H9 (cell line): ENCODE results near the gene SYT9. TPM values are rescaled to one million over a fixed set of nuclear protein-coding genes. Genes with fewer than 3 reads are reported as not detected.

Source experiments
- DNase-seq: peaks from one replicate; pipeline ENCODE4 v3.0.0-alpha.2; 2017
- H2AFZ ChIP-seq: one replicate; pipeline ENCODE4 v1.6.1; 2013; ENCODE audit warnings: mild to moderate bottlenecking, low read length, control low read depth, moderate library complexity
- H2AK5ac ChIP-seq: 2 replicates; pipeline ENCODE4 v1.6.1; 2013; ENCODE audit warnings: low read length, control low read depth, mixed read lengths; ENCODE audit not compliant: insufficient read length
- H2BK120ac ChIP-seq: one replicate; pipeline ENCODE4 v1.6.1; 2013; ENCODE audit warnings: low read depth, mild to moderate bottlenecking, low read length, control low read depth, inconsistent platforms; ENCODE audit not compliant: poor library complexity, severe bottlenecking
- H2BK12ac ChIP-seq: 2 replicates; pipeline ENCODE4 v1.6.1; 2013; ENCODE audit warnings: low read length, control low read depth, mixed read lengths, low read depth; ENCODE audit not compliant: insufficient read length
- H2BK15ac ChIP-seq: 2 replicates; pipeline ENCODE4 v1.6.1; 2013; ENCODE audit warnings: low read depth, low read length, control low read depth
- H2BK20ac ChIP-seq: one replicate; pipeline ENCODE4 v1.6.1; 2013; ENCODE audit warnings: low read depth, mild to moderate bottlenecking, low read length, control low read depth, inconsistent platforms; ENCODE audit not compliant: poor library complexity, severe bottlenecking
- H2BK5ac ChIP-seq: 2 replicates; pipeline ENCODE4 v1.6.1; 2013; ENCODE audit warnings: low read length, control low read depth, mixed read lengths; ENCODE audit not compliant: insufficient read length
- H3K14ac ChIP-seq: 2 replicates; pipeline ENCODE4 v1.6.1; 2013; ENCODE audit warnings: low read length, control low read depth; ENCODE audit not compliant: insufficient read depth
- H3K18ac ChIP-seq: 2 replicates; pipeline ENCODE4 v1.6.1; 2013; ENCODE audit warnings: low read depth, mild to moderate bottlenecking, mixed read lengths, low read length, control low read depth; ENCODE audit not compliant: insufficient read length
- H3K23ac ChIP-seq: 2 replicates; pipeline ENCODE4 v1.6.1; 2013; ENCODE audit warnings: low read length, control low read depth, mixed read lengths, low read depth; ENCODE audit not compliant: insufficient read length
- H3K23me2 ChIP-seq: 2 replicates; pipeline ENCODE4 v1.6.1; 2013; ENCODE audit warnings: low read depth, mild to moderate bottlenecking, mixed read lengths, low read length, control low read depth; ENCODE audit not compliant: insufficient read length, poor library complexity, severe bottlenecking
- H3K27ac ChIP-seq: 2 replicates; pipeline ENCODE4 v1.5.1; 2013; ENCODE audit warnings: low read length, control low read depth, mixed read lengths, low read depth; ENCODE audit not compliant: insufficient read length
- H3K27me3 ChIP-seq: 2 replicates; pipeline ENCODE4 v1.6.1; 2013; ENCODE audit warnings: low read length, control low read depth, inconsistent platforms; ENCODE audit not compliant: insufficient read depth
- H3K4ac ChIP-seq: 2 replicates; pipeline ENCODE4 v1.6.1; 2013; ENCODE audit warnings: low read depth, mild to moderate bottlenecking, control low read depth, inconsistent platforms, low read length, moderate library complexity
- H3K4me1 ChIP-seq: 2 replicates; pipeline ENCODE4 v1.6.1; 2013; ENCODE audit warnings: low read length, control low read depth, inconsistent platforms; ENCODE audit not compliant: insufficient read depth
- H3K4me2 ChIP-seq: 2 replicates; pipeline ENCODE4 v1.6.1; 2013; ENCODE audit warnings: low read length, control low read depth, mixed read lengths; ENCODE audit not compliant: insufficient read length, insufficient read depth
- H3K56ac ChIP-seq: 2 replicates; pipeline ENCODE4 v1.6.1; 2013; ENCODE audit warnings: low read depth, mild to moderate bottlenecking, mixed read lengths, low read length, control low read depth; ENCODE audit not compliant: insufficient read length
- H3K79me1 ChIP-seq: 2 replicates; pipeline ENCODE4 v1.6.1; 2013; ENCODE audit warnings: low read depth, mild to moderate bottlenecking, moderate library complexity, low read length, control low read depth, inconsistent platforms; ENCODE audit not compliant: insufficient read depth, poor library complexity, severe bottlenecking
- H3K79me2 ChIP-seq: 2 replicates; pipeline ENCODE4 v1.6.1; 2013; ENCODE audit warnings: low read length, control low read depth, inconsistent platforms; ENCODE audit not compliant: insufficient read depth
- H3K9ac ChIP-seq: 2 replicates; pipeline ENCODE4 v1.6.1; 2013; ENCODE audit warnings: low read length, control low read depth, mixed read lengths; ENCODE audit not compliant: insufficient read length; ENCODE audit errors: extremely low read depth
- H3K9me3 ChIP-seq: one replicate; pipeline ENCODE4 v1.6.1; 2013; ENCODE audit warnings: low read depth, low read length, inconsistent platforms; ENCODE audit not compliant: control insufficient read depth
- H3T11ph ChIP-seq: one replicate; pipeline ENCODE4 v1.6.1; 2013; ENCODE audit warnings: mild to moderate bottlenecking, low read length, control low read depth, inconsistent platforms
- H4K20me1 ChIP-seq: one replicate; pipeline ENCODE4 v1.6.1; 2013; ENCODE audit not compliant: control insufficient read depth, insufficient read length, insufficient read depth
- H4K5ac ChIP-seq: 2 replicates; pipeline ENCODE4 v1.6.1; 2013; ENCODE audit warnings: low read depth, mild to moderate bottlenecking, mixed read lengths, low read length, control low read depth; ENCODE audit not compliant: insufficient read length
- H4K8ac ChIP-seq: replicated peaks from 2 replicates; pipeline ENCODE4 v1.6.1; 2013; ENCODE audit warnings: low read length, control low read depth, mixed read lengths, low read depth; ENCODE audit not compliant: insufficient read length
- H4K91ac ChIP-seq: 2 replicates; pipeline ENCODE4 v1.6.1; 2013; ENCODE audit warnings: low read depth, mild to moderate bottlenecking, moderate library complexity, mixed read lengths, low read length, control low read depth; ENCODE audit not compliant: insufficient read length
- H3K27ac Mint-ChIP-seq, 3 experiments: 2 replicates in 2 of 3; 3 replicates in 1 of 3; pipeline ENCODE4 v1.8.0; 2020 to 2021; ENCODE audit warnings: mixed read lengths in 3 of 3, mild to moderate bottlenecking in 1 of 3, moderate library complexity in 1 of 3
- H3K27me3 Mint-ChIP-seq: 2 replicates; pipeline ENCODE4 v1.8.0; 2021; ENCODE audit warnings: low read depth, mild to moderate bottlenecking, moderate library complexity, mixed read lengths
- H3K36me3 Mint-ChIP-seq, 3 experiments: 2 replicates in 2 of 3; 3 replicates in 1 of 3; pipeline ENCODE4 v1.8.0; 2020 to 2021; ENCODE audit warnings: low read depth in 3 of 3, mixed read lengths in 3 of 3; ENCODE audit not compliant: insufficient read depth in 1 of 3
- H3K4me1 Mint-ChIP-seq, 2 experiments: 2 replicates each; pipeline ENCODE4 v1.8.0; 2020; ENCODE audit warnings: mixed read lengths in 2 of 2
- H3K4me3 Mint-ChIP-seq, 2 experiments: 2 replicates in 1 of 2; 3 replicates in 1 of 2; pipeline ENCODE4 v1.8.0; 2020 to 2021; ENCODE audit warnings: mild to moderate bottlenecking in 2 of 2, mixed read lengths in 2 of 2, moderate library complexity in 1 of 2
- H3K9me3 Mint-ChIP-seq, 2 experiments: 2 replicates in 1 of 2; 3 replicates in 1 of 2; pipeline ENCODE4 v1.8.0; 2020; ENCODE audit warnings: mild to moderate bottlenecking in 2 of 2, mixed read lengths in 2 of 2, moderate library complexity in 1 of 2
- WGBS: extraction: QIAGEN DNeasy Blood & Tissue Kit; methylation state at CpG from one replicate; pipeline ENCODE4 v1.1.7; 2013; ENCODE audit warnings: missing lambda C conversion rate, low lambda C conversion rate, mixed read lengths; ENCODE audit not compliant: insufficient read length; ENCODE audit errors: extremely low coverage; 5-methylcytosine and 5-hydroxymethylcytosine counted together
- total RNA-seq: library from RNA; stranded (reverse); gene quantifications from 2 replicates; pipeline ENCODE4 v1.2.1, GENCODE V29; 2021
- TF ChIP-seq, protein P1 (sequence below): fragments of 200-600 bp; sonication (generic); conservative IDR thresholded peaks from 3 replicates; pipeline ENCODE4 v1.8.0; 2021; ENCODE audit warnings: antibody characterized with exemption, mild to moderate bottlenecking

SYT9 gene
- total RNA-seq, 1 experiment from 2014 or later = 0.63 TPM

DNA sequence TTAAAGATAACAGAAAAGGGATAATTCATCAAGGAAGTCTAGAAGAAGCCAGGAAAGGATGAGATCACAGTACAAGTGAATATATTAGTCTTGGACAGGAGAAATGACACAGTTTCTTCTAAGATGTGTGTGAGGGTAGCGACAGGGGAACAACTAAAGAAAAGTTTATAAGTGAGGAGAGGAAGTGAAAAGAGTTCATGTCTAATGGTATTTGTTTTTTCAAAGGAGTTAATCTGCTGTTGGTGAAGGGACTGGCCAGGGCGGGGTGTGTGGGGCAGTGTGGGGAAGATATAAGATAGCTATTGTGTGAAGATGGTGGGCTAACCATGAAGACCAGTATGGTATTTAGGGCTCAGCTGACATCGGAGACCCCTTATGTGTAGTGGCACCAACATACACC lies 254.5 kb downstream of the SYT9 start:
- no peaks in the 10 kb centered on the region for H3K36me3 Mint-ChIP-seq
- no peaks in the 10 kb centered on the region for H3K23me2 ChIP-seq
- H3K18ac ChIP-seq = no peak overlapping the region
- no peak overlapping the region for H3K23ac ChIP-seq
- WGBS = no CpG with 5 or more reads among the region's 3 CpGs
- no peaks in the 10 kb centered on the region for H3K4me1 Mint-ChIP-seq
- H3K9me3 Mint-ChIP-seq = no peaks in the 10 kb centered on the region
- H4K91ac ChIP-seq = no peak overlapping the region
- no peak overlapping the region for H2AFZ ChIP-seq
- no peak overlapping the region for H3T11ph ChIP-seq
- H3K4me2 ChIP-seq = no peak overlapping the region
- H3K9me3 ChIP-seq = no peaks in the 10 kb centered on the region
- no peak overlapping the region for H3K9ac ChIP-seq
- no peak overlapping the region for H3K27ac Mint-ChIP-seq
- H3K4me1 ChIP-seq = no peaks in the 10 kb centered on the region
- H3K56ac ChIP-seq = no peak overlapping the region
- no peaks in the 10 kb centered on the region for H4K20me1 ChIP-seq
- peaks cover 4% of the 10 kb centered on the region; the same call in 1 of the 2 replicates for H3K27me3 Mint-ChIP-seq
- TF ChIP-seq, protein P1, sequence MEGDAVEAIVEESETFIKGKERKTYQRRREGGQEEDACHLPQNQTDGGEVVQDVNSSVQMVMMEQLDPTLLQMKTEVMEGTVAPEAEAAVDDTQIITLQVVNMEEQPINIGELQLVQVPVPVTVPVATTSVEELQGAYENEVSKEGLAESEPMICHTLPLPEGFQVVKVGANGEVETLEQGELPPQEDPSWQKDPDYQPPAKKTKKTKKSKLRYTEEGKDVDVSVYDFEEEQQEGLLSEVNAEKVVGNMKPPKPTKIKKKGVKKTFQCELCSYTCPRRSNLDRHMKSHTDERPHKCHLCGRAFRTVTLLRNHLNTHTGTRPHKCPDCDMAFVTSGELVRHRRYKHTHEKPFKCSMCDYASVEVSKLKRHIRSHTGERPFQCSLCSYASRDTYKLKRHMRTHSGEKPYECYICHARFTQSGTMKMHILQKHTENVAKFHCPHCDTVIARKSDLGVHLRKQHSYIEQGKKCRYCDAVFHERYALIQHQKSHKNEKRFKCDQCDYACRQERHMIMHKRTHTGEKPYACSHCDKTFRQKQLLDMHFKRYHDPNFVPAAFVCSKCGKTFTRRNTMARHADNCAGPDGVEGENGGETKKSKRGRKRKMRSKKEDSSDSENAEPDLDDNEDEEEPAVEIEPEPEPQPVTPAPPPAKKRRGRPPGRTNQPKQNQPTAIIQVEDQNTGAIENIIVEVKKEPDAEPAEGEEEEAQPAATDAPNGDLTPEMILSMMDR = no peak
- H3K4me3 Mint-ChIP-seq = no peak overlapping the region
- no peak overlapping the region for H3K27ac ChIP-seq
- H3K79me2 ChIP-seq = no peaks in the 10 kb centered on the region
- H3K27me3 ChIP-seq = no peaks in the 10 kb centered on the region
- H2BK20ac ChIP-seq = no peak overlapping the region
- no peak overlapping the region for H3K14ac ChIP-seq
- no peak overlapping the region for H2BK12ac ChIP-seq
- no peak overlapping the region for H2BK15ac ChIP-seq
- H4K8ac ChIP-seq = no peak overlapping the region
- H2BK120ac ChIP-seq = no peak overlapping the region
- no peak overlapping the region for H2AK5ac ChIP-seq
- H2BK5ac ChIP-seq = no peak overlapping the region
- DNase-seq = no peak
- H3K79me1 ChIP-seq = no peaks in the 10 kb centered on the region
- no peak overlapping the region for H4K5ac ChIP-seq
- no peak overlapping the region for H3K4ac ChIP-seq
